Right lobe of liver (tissue), 6 donors: Measurements from ENCODE around the gene ABHD16B. TPM values are rescaled to one million over a fixed set of nuclear protein-coding genes. Genes with fewer than 3 reads are reported as not detected.

ENCODE experiments used
- ATAC-seq, 4 donors: fragments of 200-7000 bp; cut with Tn5 transposase; one replicate each; pipeline ENCODE4 v1.9.1; 2020; ENCODE audit warnings: mild to moderate bottlenecking in 4 of 4, moderate library complexity in 4 of 4
- DNase-seq, 3 donors: peaks; one replicate each; pipeline ENCODE4 v3.0.0-alpha.2; 2020
- H3K27ac ChIP-seq, 3 donors: fragments of 200-600 bp; one replicate each; pipeline ENCODE4 v1.8.0; 2022
- H3K27me3 ChIP-seq, 2 donors: fragments of 200-600 bp; one replicate each; pipeline ENCODE4 v1.8.0; 2022
- H3K36me3 ChIP-seq, 4 donors: fragments of 200-600 bp; sonication (generic) in 1 of 4; one replicate each; pipeline versions ENCODE4 v1.5.1 to v1.8.0; 2017 to 2022; ENCODE audit warnings: control low read depth in 1 of 4
- H3K4me1 ChIP-seq, 4 donors: fragments of 200-600 bp; sonication (generic) in 1 of 4; one replicate each; pipeline versions ENCODE4 v1.5.1 to v1.8.0; 2017 to 2022; ENCODE audit warnings: control low read depth in 1 of 4
- H3K4me3 ChIP-seq, 3 donors: fragments of 200-600 bp; one replicate each; pipeline ENCODE4 v1.8.0; 2022
- H3K9me3 ChIP-seq, 4 donors: fragments of 200-600 bp; sonication (generic) in 1 of 4; one replicate each; pipeline versions ENCODE4 v1.5.1 to v1.8.0; 2017 to 2022; ENCODE audit warnings: control low read depth in 1 of 4
- POLR2A ChIP-seq: fragments of 450-650 bp; IDR thresholded peaks from one replicate; pipeline ENCODE4 v1.6.1; 2017; ENCODE audit warnings: antibody characterized with exemption, mild to moderate bottlenecking
- WGBS: methylation state at CpG from one replicate; pipeline ENCODE4 v1.1.6; 2018; ENCODE audit warnings: low coverage, low lambda C conversion rate; ENCODE audit not compliant: insufficient coverage; ENCODE audit errors: missing lambda C conversion rate; 5-methylcytosine and 5-hydroxymethylcytosine counted together
- intact Hi-C, 2 donors: fragments of 100-400 bp; cut with DNase I; formaldehyde crosslinking; loops; one replicate each; pipeline versions ENCODE4 v1.11.2 to v1.14.1; 2022
- total RNA-seq, 6 experiments: library from RNA; depleted of rRNA in 2 of 6; stranded (reverse); fragments of >200 nt in 2 of 6; fragmentation: NEBNext Ultra II Directional in 3 of 6; extraction: Animal tissue kit (Norgen Biotek cat#: 25700) in 3 of 6; gene quantifications; one replicate each; pipeline versions ENCODE4 v1.1.0 to v1.2.4, GENCODE V29; 2016 to 2023
- TF ChIP-seq, protein P1 (sequence below), 4 donors: fragments of 200-600 bp in 3 of 4; fragments of 450-650 bp in 1 of 4; IDR thresholded peaks; one replicate each; pipeline versions ENCODE4 v1.5.1 to v1.8.0; 2016 to 2022; ENCODE audit warnings: antibody characterized with exemption in 4 of 4, mild to moderate bottlenecking in 2 of 4
- donor health status: DM: no; HTN: yes; CAD: no.
- donor health status: DM: no; HTN: no; CAD: no.
- donor health status: DM: no; HTN: no; CAD: no.
- donor health status: DM: no; HTN: yes; CAD: no.
- donor health status: DM: no; HTN: yes; CAD: no.

ABHD16B gene
- total RNA-seq, 6 experiments from 2014 or later: not detected

DNA sequence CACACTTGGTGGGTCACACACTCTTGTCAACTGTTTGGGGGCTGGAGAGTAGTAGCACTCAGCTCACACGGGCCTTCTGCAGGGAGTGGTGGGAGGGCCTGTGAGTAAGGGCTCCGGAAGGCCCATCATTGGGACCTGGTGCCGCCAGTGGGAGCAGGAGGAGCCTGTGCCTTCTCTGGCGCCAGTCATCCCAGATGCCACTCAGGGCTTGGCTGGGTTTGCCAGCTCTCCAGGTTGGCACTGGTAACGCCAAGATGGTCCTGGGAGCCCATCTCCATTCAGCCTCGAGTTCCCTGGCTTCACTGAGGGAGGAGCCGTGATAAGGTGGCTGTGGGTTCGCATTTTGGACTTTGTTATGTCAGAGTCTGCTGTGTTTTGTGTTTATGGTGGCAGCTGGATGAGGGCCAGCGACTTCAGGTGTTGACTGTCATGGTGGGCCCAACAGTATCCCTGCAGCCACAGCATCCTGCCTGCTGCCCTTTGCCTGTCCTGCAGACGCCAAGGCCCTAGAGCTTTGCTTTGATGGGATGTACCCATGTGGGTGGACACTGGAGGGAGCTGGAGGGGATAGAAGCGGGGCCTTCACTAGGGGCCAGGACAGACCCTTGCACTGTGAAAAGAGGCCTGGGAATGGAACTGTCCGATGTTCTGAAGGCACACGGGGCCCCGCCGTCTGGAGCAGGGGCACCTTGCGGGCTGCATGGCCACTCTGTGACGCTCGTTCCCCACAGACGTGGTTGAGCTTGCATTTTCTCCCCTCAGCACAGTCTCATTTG is 20.3 kb downstream of the ABHD16B start:
- intact Hi-C loops: loop anchor here in 1 of 2 donors (10.0 kb wide), 1 partner anchor 53 kb away; no protein-coding TSS in a partner anchor
- no peak for ATAC-seq
- TF ChIP-seq, protein P1, sequence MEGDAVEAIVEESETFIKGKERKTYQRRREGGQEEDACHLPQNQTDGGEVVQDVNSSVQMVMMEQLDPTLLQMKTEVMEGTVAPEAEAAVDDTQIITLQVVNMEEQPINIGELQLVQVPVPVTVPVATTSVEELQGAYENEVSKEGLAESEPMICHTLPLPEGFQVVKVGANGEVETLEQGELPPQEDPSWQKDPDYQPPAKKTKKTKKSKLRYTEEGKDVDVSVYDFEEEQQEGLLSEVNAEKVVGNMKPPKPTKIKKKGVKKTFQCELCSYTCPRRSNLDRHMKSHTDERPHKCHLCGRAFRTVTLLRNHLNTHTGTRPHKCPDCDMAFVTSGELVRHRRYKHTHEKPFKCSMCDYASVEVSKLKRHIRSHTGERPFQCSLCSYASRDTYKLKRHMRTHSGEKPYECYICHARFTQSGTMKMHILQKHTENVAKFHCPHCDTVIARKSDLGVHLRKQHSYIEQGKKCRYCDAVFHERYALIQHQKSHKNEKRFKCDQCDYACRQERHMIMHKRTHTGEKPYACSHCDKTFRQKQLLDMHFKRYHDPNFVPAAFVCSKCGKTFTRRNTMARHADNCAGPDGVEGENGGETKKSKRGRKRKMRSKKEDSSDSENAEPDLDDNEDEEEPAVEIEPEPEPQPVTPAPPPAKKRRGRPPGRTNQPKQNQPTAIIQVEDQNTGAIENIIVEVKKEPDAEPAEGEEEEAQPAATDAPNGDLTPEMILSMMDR (IDR thresholded peaks at IDR 0.05): no peak
- no peak for TF ChIP-seq POLR2A
- Histone ChIP-seq H3K4me1 (peaks cover 0 to 5% (median 0%) of the 10 kb centered on the region in 4 donors), H3K27me3 (no peaks in the 10 kb centered on the region), H3K9me3 (no peaks in the 10 kb centered on the region), H3K4me3 (no peak overlapping the region), H3K27ac (no peak overlapping the region), H3K36me3 (peaks cover 0 to 36% (median 3%) of the 10 kb centered on the region in 4 donors)
- WGBS: 80% methylated on average over 4 of the region's 19 CpGs
- DNase-seq: no peak

DNA sequence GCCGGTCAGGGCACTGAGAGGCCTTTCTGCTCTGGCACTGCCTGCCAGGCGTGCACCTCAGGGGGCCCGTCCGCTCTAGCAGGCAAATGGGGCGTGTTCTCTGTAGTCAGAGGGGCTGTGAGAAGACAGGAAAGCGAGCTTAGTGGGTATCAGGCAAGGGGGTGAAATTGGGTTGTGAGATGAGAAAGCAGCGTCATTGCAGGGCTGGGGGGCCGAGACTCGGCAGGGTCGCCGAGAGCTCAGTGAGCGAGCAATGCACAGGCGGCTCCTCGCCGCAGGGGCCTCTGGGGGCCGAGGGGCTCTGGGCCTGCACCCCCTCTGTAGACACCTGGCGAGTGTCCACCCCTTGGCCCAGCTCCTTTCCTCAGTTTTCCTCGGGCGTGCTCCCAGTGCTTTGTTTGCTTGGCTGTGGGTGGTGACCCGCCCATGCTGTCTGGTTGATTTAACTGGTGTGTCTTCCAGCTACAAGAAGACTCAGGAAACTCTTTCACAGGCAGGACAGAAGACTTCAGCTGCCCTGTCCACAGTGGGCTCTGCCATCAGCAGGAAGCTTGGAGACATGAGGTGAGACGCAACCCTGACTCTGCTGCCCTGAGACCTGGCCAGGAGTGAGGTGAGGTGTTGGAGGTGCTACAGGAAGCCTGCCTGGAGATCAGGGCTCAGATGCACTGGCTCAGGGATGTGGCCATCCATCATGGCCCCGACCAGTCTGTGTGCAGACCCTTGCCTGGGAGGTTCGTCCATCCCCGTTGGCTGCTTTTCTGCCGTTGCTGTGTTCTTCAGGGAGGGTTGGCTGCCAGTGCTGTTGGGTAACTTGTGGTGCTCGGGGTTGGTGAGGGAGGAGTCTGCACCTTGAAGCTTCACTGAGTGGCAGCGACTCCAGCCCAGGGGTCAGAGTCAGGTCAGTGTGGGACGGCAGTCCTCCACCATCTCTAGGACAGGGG is 21.2 kb downstream of the ABHD16B start:
- TF ChIP-seq, protein P1 (IDR thresholded peaks at IDR 0.05): no peak
- no peak for TF ChIP-seq POLR2A
- peaks cover 2 to 38% (median 5%) of the 10 kb centered on the region in 4 donors for H3K36me3 ChIP-seq
- 67% methylated on average over 3 of the region's 28 CpGs for WGBS
- H3K27me3 ChIP-seq: no peaks in the 10 kb centered on the region
- intact Hi-C loops: loop anchor here in 1 of 2 donors (10.0 kb wide), 1 partner anchor 52 kb away; no protein-coding TSS in a partner anchor
- no peaks in the 10 kb centered on the region for H3K9me3 ChIP-seq
- no peak for ATAC-seq
- no peak for DNase-seq
- H3K4me1 ChIP-seq: peaks cover 0 to 5% (median 0%) of the 10 kb centered on the region in 4 donors
- no peak overlapping the region for H3K4me3 ChIP-seq
- no peak overlapping the region for H3K27ac ChIP-seq

DNA sequence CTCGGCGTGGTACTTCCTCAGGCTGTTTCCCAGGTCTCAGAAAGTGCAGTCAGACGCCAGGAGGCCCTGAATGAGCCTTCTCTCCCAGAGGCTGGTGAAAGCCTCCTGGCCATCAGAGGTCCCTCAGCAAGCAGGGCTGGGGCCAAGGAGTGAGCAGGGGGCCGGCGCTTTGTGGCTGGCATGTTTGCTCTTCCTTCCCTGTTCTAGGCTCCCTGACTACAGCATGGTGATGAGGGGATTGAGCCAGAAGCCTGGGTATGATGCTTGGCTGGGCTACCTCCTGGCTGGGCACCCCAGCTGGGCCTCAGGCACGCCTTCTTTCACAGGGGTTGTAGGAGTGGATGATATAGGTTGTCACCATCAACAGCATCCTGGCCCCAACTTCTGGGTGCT is 21.9 kb downstream of the ABHD16B start:
- no peak for TF ChIP-seq POLR2A
- TF ChIP-seq, protein P1 (IDR thresholded peaks at IDR 0.05): no peak
- H3K36me3 ChIP-seq: peaks cover 4 to 39% (median 7%) of the 10 kb centered on the region in 4 donors
- DNase-seq: no peak
- ATAC-seq: no peak
- H3K9me3 ChIP-seq: no peaks in the 10 kb centered on the region
- peaks cover 0 to 5% (median 0%) of the 10 kb centered on the region in 4 donors for H3K4me1 ChIP-seq
- WGBS: no CpG with 5 or more reads among the region's 6 CpGs
- H3K27ac ChIP-seq: no peak overlapping the region
- H3K4me3 ChIP-seq: no peak overlapping the region
- H3K27me3 ChIP-seq: no peaks in the 10 kb centered on the region
- intact Hi-C loops: loop anchor here in 1 of 2 donors (10.0 kb wide), 1 partner anchor 52 kb away; no protein-coding TSS in a partner anchor

DNA sequence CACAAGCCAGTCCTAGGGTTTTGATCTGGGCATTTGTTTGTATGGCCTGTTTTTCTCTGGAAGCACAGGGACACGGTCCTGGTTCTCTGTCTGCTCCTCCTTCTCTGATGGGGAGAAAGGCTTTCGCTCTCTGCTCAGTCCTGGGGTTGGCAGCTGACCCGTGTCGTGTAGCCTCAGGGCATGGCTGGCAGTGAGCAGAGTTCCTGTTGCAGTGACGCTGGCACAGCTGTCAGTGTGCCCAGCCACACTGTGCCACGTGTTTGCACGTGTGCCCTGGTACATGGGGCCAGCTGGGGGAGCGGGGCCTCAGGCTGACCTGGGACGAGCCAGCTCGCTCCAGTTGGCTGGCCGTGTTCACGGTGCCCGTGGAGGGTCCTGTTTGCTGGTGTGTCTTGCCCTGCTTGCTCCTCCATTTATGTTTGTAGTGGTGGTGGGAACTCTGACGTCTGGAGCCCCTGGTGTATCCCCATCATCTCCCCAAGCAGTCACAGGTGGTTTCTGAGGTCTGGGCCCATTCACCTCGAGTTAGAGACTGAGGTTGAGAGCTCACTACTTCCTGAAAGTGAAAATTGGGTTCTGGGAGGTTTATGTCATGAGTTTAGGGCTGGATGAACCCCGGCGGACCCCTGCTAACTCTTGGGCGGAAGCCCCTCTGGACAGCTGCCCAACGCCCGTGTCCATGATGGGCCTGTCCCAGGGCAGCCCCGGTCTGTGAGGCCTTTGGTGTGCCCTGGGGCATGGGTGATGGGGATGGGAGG is 23.4 kb downstream of the ABHD16B start:
- H3K4me1 ChIP-seq: peaks cover 0 to 5% (median 0%) of the 10 kb centered on the region in 4 donors
- peak; percentile 45 for TF ChIP-seq POLR2A
- TF ChIP-seq, protein P1 (IDR thresholded peaks at IDR 0.05): no peak
- no peak overlapping the region for H3K4me3 ChIP-seq
- H3K27me3 ChIP-seq: no peaks in the 10 kb centered on the region
- peak; percentile 81 to 92 (median 88) for ATAC-seq
- no peaks in the 10 kb centered on the region for H3K9me3 ChIP-seq
- H3K36me3 ChIP-seq: peaks cover 4 to 39% (median 9%) of the 10 kb centered on the region in 4 donors
- WGBS: 61% methylated on average over 3 of the region's 21 CpGs
- DNase-seq: peak; percentile 54 to 93 (median 83)
- intact Hi-C loops: loop anchor here in 1 of 2 donors (10.0 kb wide), 1 partner anchor 50 kb away; no protein-coding TSS in a partner anchor
- H3K27ac ChIP-seq: peak overlapping the region in 1 of 3 donors; percentile 38
